ENCODE data around the gene TNFSF11.
A peak's percentile ranks its signal among the peaks of the same experiment; 100 is the strongest.
"Not testable (repeated sequence)": the region's sequence is repeated elsewhere in the genome, so short reads cannot be mapped to it uniquely, and the experiment has no call there.

The TNFSF11 gene

GRCh38 chr13:42574011-42574410 lies at the start of gene TNFSF11:
TSS of gene TNFSF11 (plus strand) at chr13:42574152. CDS start at chr13:42574304, 152 bp downstream.
- peak; percentile 34 for DNase-seq

- no peak for DNase-seq
Observed at GRCh38 chr13:42524487-42525034, 49.4 kb upstream of the TNFSF11 start.

GRCh38 chr13:42525035-42525504 lies 48.9 kb upstream of the TNFSF11 start:
- DNase-seq: no peak

- no peak for DNase-seq
Observed at GRCh38 chr13:42526276-42526675, 47.7 kb upstream of the TNFSF11 start.

GRCh38 chr13:42526804-42527203 lies 47.1 kb upstream of the TNFSF11 start:
- DNase-seq: no peak

GRCh38 chr13:42532561-42533335 lies 41.2 kb upstream of the TNFSF11 start:
- no peak for DNase-seq

GRCh38 chr13:42533336-42533591 lies 40.7 kb upstream of the TNFSF11 start:
- DNase-seq: no peak

GRCh38 chr13:42534785-42535184 lies 39.2 kb upstream of the TNFSF11 start:
- no peak for DNase-seq

- DNase-seq: no peak
Observed at GRCh38 chr13:42538996-42539395, 35.0 kb upstream of the TNFSF11 start.

- no peak for DNase-seq
Observed at GRCh38 chr13:42539670-42540069, 34.3 kb upstream of the TNFSF11 start.

GRCh38 chr13:42543215-42543797 lies 30.6 kb upstream of the TNFSF11 start:
- DNase-seq: no peak

- no peak for DNase-seq
Observed at GRCh38 chr13:42544246-42544926, 29.6 kb upstream of the TNFSF11 start.

GRCh38 chr13:42545842-42546241 lies 28.1 kb upstream of the TNFSF11 start:
- DNase-seq: no peak

- DNase-seq: peak; percentile 60
Observed at GRCh38 chr13:42547612-42548011, 26.3 kb upstream of the TNFSF11 start.

- no peak for DNase-seq
Observed at GRCh38 chr13:42548731-42549551, 25.0 kb upstream of the TNFSF11 start.

GRCh38 chr13:42549552-42549936 lies 24.4 kb upstream of the TNFSF11 start:
- DNase-seq: no peak

- DNase-seq: no peak
Observed at GRCh38 chr13:42551611-42552010, 22.3 kb upstream of the TNFSF11 start.

- DNase-seq: no peak
Observed at GRCh38 chr13:42553098-42554046, 20.6 kb upstream of the TNFSF11 start.

- DNase-seq: no peak
Observed at GRCh38 chr13:42559057-42559456, 14.9 kb upstream of the TNFSF11 start.

GRCh38 chr13:42559573-42560218 lies 14.3 kb upstream of the TNFSF11 start:
- DNase-seq: not testable (repeated sequence)

- DNase-seq: not testable (repeated sequence)
Observed at GRCh38 chr13:42560320-42560719, 13.6 kb upstream of the TNFSF11 start.

Data from activated CD4-positive, alpha-beta T cell treated with anti-CD3 and anti-CD28 coated beads, Interleukin-2, amount 50 U/mL, for 16 hours (primary cell).